Spinal cord (tissue), 10 donors: ENCODE measurements around the gene CRYGN. TPM values are rescaled to one million over a fixed set of nuclear protein-coding genes. Genes with fewer than 3 reads are reported as not detected.

Experiments
- DNase-seq, 6 donors: peaks; one replicate each; pipeline versions ENCODE4 v3.0.0 to v3.0.0-alpha.2; 2013 to 2015; ENCODE audit warnings: low spot score in 6 of 6, low read depth in 4 of 6
- H3K27ac ChIP-seq: one replicate; pipeline ENCODE4 v1.5.1; 2013; ENCODE audit warnings: low read depth, low read length, control low read depth
- H3K27me3 ChIP-seq: one replicate; pipeline ENCODE4 v1.6.1; 2013; ENCODE audit warnings: low read length; ENCODE audit not compliant: control insufficient read depth, insufficient read depth
- H3K36me3 ChIP-seq: one replicate; pipeline ENCODE4 v1.6.1; 2013; ENCODE audit warnings: low read length; ENCODE audit not compliant: control insufficient read depth, insufficient read depth
- H3K4me1 ChIP-seq: one replicate; pipeline ENCODE4 v1.6.1; 2013; ENCODE audit warnings: low read length; ENCODE audit not compliant: control insufficient read depth, insufficient read depth
- H3K4me3 ChIP-seq: one replicate; pipeline ENCODE4 v1.5.1; 2013; ENCODE audit warnings: low read depth, low read length, control low read depth
- H3K9me3 ChIP-seq: one replicate; pipeline ENCODE4 v1.6.1; 2013; ENCODE audit warnings: low read length; ENCODE audit not compliant: control insufficient read depth, insufficient read depth
- WGBS: methylation state at CpG from one replicate; pipeline ENCODE4 v1.1.5; 2013; ENCODE audit warnings: missing lambda C conversion rate; ENCODE audit not compliant: insufficient coverage; 5-methylcytosine and 5-hydroxymethylcytosine counted together
- polyA plus RNA-seq, 2 donors: library from polyadenylated mRNA; unstranded; fragments of 120-200 nt; gene quantifications; one replicate each; pipeline ENCODE4 v1.2.1, GENCODE V29; 2013; ENCODE audit not compliant: insufficient read length in 2 of 2
- total RNA-seq, 2 donors: library from RNA; depleted of rRNA in 1 of 2; stranded (reverse); fragments of 120-200 nt in 1 of 2; fragments of >200 nt in 1 of 2; gene quantifications; one replicate each; pipeline versions ENCODE4 v1.2.3 to v1.2.4, GENCODE V29; 2013 to 2014
- donor health status: healthy.

CRYGN gene
- total and polyA plus RNA-seq, 4 donors = 0.55 to 10.3 (median 2.2) TPM

GRCh38 chr7:151422212-151422611 lies 17.7 kb downstream of the CRYGN start:
- Histone ChIP-seq H3K4me3 (no peak overlapping the region), H3K27me3 (no peaks in the 10 kb centered on the region), H3K9me3 (no peaks in the 10 kb centered on the region), H3K36me3 (no peaks in the 10 kb centered on the region), H3K27ac (no peak overlapping the region), H3K4me1 (peaks cover 8% of the 10 kb centered on the region)
- 82% methylated on average over 2 of the region's 5 CpGs for WGBS
- no peak for DNase-seq

GRCh38 chr7:151420144-151420543 lies 19.8 kb downstream of the CRYGN start:
- Histone ChIP-seq H3K36me3 (no peaks in the 10 kb centered on the region), H3K27ac (peak overlapping the region; percentile 61), H3K9me3 (no peaks in the 10 kb centered on the region), H3K27me3 (no peaks in the 10 kb centered on the region), H3K4me1 (peaks cover 6% of the 10 kb centered on the region), H3K4me3 (no peak overlapping the region)
- DNase-seq = no peak
- WGBS = 100% methylated on average over 1 of the region's 5 CpGs

- 48% methylated on average over 8 of the region's 11 CpGs for WGBS
- DNase-seq = no peak
- Histone ChIP-seq H3K4me3 (no peak overlapping the region), H3K27me3 (no peaks in the 10 kb centered on the region), H3K4me1 (peaks cover 6% of the 10 kb centered on the region), H3K27ac (peak overlapping the region; percentile 41), H3K9me3 (no peaks in the 10 kb centered on the region), H3K36me3 (no peaks in the 10 kb centered on the region)
These were observed 23.0 kb downstream of the CRYGN start for GRCh38 chr7:151416941-151417315.

- peak overlapping the region; percentile 41 for H3K27ac ChIP-seq
- H3K4me3 ChIP-seq = no peak overlapping the region
- 42% methylated on average over 8 of the region's 10 CpGs for WGBS
- DNase-seq = no peak
- peaks cover 8% of the 10 kb centered on the region for H3K4me1 ChIP-seq
- no peaks in the 10 kb centered on the region for H3K36me3 ChIP-seq
- no peaks in the 10 kb centered on the region for H3K27me3 ChIP-seq
- no peaks in the 10 kb centered on the region for H3K9me3 ChIP-seq
These were observed 23.6 kb downstream of the CRYGN start for GRCh38 chr7:151416112-151416940.

- peaks cover 3% of the 10 kb centered on the region for H3K27me3 ChIP-seq
- no peak for DNase-seq
- H3K36me3 ChIP-seq = no peaks in the 10 kb centered on the region
- peaks cover 16% of the 10 kb centered on the region for H3K4me1 ChIP-seq
- peak overlapping the region; percentile 41 for H3K27ac ChIP-seq
- H3K9me3 ChIP-seq = no peaks in the 10 kb centered on the region
- WGBS = 80% methylated on average over 2 of the region's 3 CpGs
- H3K4me3 ChIP-seq = no peak overlapping the region
These were observed 24.4 kb downstream of the CRYGN start for GRCh38 chr7:151415375-151416105.

GRCh38 chr7:151413241-151413640 lies 26.7 kb downstream of the CRYGN start:
- Histone ChIP-seq H3K4me3 (no peak overlapping the region), H3K9me3 (no peaks in the 10 kb centered on the region), H3K4me1 (peaks cover 35% of the 10 kb centered on the region), H3K27ac (no peak overlapping the region), H3K36me3 (no peaks in the 10 kb centered on the region), H3K27me3 (peaks cover 18% of the 10 kb centered on the region)
- WGBS = 93% methylated on average over 2 of the region's 4 CpGs
- no peak for DNase-seq

- Histone ChIP-seq H3K4me3 (no peak overlapping the region), H3K9me3 (no peaks in the 10 kb centered on the region), H3K27ac (no peak overlapping the region), H3K4me1 (peaks cover 37% of the 10 kb centered on the region), H3K27me3 (peaks cover 18% of the 10 kb centered on the region), H3K36me3 (no peaks in the 10 kb centered on the region)
- DNase-seq = no peak
- 72% methylated on average over 4 of the region's 4 CpGs for WGBS
These were observed 27.6 kb downstream of the CRYGN start for GRCh38 chr7:151412318-151412717.

GRCh38 chr7:151411551-151411950 lies 28.4 kb downstream of the CRYGN start:
- 81% methylated on average over 4 of the region's 6 CpGs for WGBS
- no peak for DNase-seq
- no peaks in the 10 kb centered on the region for H3K36me3 ChIP-seq
- H3K27me3 ChIP-seq = peaks cover 18% of the 10 kb centered on the region
- no peak overlapping the region for H3K4me3 ChIP-seq
- H3K9me3 ChIP-seq = no peaks in the 10 kb centered on the region
- H3K27ac ChIP-seq = no peak overlapping the region
- peaks cover 41% of the 10 kb centered on the region for H3K4me1 ChIP-seq

- H3K9me3 ChIP-seq = no peaks in the 10 kb centered on the region
- peaks cover under 1% of the 10 kb centered on the region for H3K36me3 ChIP-seq
- peak overlapping the region; percentile 84 for H3K4me3 ChIP-seq
- DNase-seq = peak in 2 of 6 donors; percentile 80 to 84
- peaks cover 36% of the 10 kb centered on the region for H3K4me1 ChIP-seq
- 19% methylated on average over 55 of the region's 55 CpGs for WGBS
- H3K27me3 ChIP-seq = peaks cover 18% of the 10 kb centered on the region
- H3K27ac ChIP-seq = peak overlapping the region; percentile 84
These were observed 29.2 kb downstream of the CRYGN start for GRCh38 chr7:151410405-151411390.
